ENCODE results near the gene SARDH.

- TF ChIP-seq CTCF (conservative IDR thresholded peaks at IDR 0.05 in 1 of 2, IDR thresholded peaks at IDR 0.05 in 1 of 2; ENCODE audit: low read depth in 1 of 2, low read length in 2 of 2): no peak
- no peak for TF ChIP-seq EZH2 (IDR thresholded peaks at IDR 0.05; ENCODE audit: low read length, missing control alignments)
These were observed 48.2 kb upstream of the SARDH start for GRCh38 chr9:133786371-133786753.

All from fibroblast of lung (primary cell).